NOMO-1 (cell line): ENCODE data around the gene SLC38A9.

Experiments used
- DNase-seq, 2 experiments: peaks; one replicate each; lab custom pipeline; 2025; ENCODE audit not compliant: unreplicated experiment in 2 of 2; lab: John Stamatoyannopoulos, UW

The SLC38A9 gene

DNA sequence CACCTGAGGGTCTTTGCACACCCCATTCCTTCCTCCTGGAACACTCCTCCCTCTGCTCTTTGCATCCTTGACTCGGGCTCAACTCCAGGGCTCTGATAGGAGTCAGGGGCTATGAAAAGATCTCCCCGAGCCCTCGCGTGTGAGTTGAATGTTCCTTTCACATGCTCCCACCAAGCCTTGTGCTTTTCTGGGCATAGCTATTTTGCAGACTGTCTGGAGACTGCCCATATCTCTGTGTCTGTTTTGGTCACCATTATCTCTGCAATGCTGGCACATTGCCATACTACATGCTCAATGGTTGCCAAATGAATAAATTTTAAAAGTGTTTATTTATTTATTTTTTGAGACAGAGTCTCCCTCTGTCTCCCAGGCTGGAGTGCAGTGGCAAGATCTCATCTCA, 120.4 kb downstream of the SLC38A9 start:
- DNase-seq: no peak

DNA sequence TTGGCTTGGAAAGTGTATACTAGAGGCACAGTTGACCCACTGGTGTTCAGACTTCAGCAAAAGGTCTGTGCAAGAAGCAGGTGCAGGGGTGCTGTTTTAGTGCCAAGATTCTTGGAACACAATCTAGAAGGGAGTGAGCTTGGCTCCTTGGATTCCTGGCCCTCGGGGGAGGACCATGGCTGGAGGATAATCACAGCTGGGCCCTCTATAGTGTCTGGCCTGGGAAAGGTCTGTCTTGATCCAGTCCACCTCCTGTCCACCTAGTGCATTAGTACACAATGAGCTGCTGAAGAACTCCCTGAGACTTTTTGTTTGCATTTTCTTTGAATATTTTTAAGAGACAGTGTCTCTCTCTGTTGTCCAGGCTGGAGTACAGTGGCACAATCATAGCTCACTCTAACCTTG, 126.9 kb downstream of the SLC38A9 start:
- no peak for DNase-seq

DNA sequence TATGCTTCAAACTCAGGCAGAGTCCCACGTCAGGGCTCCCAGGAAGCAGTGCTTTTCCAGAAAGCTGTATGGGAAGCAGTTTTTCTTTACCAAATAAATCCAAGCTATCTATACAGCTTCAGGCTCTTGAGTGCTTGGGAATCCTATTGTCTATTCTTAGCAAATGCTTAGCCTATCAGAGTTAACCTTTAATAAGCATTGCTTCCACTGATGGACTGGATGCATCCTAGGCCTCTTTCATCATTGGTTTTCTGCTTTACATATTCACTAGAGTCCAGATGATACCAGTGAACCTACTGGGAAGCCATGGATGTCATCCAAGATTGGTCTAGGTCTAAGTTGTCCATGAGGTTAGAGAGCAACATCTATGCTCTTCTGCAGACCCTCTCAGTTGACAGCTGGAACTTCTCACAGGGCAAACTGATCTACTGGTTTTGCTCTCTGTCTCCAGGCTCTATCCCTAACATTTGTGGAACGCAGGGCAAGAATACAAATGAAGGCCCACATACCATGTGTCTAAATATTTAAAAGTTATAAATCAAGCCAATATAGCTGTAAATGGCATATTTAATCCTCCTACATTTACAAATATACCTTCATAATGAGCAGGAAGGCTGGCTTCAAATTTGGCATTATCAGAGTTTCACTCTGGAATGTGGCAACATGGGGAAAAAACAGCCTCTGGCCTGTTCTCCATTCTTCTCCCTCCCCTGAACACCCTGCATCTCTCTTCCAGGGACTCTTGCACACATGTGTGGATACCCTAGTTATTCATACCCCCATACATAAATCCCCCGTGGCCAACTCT, 127.5 kb downstream of the SLC38A9 start:
- DNase-seq: no peak

DNA sequence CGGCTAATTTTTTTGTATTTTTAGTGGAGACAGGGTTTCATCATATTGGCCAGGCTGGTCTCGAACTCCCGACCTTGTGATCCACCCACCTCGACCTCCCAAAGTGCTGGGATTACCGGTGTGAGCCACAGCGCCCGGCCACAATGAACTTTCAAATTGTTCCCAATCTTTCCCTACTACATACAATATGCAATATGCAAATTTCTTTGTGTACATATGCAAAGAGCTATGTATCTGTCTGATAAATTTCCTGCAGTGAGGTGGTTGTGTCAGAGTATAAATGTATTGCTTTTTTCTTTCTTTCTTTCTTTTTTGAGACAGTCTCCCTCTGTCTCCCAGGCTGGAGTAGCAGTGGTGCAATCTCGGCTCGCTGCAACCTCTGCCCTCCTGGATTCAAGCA, 128.5 kb downstream of the SLC38A9 start:
- DNase-seq: no peak

DNA sequence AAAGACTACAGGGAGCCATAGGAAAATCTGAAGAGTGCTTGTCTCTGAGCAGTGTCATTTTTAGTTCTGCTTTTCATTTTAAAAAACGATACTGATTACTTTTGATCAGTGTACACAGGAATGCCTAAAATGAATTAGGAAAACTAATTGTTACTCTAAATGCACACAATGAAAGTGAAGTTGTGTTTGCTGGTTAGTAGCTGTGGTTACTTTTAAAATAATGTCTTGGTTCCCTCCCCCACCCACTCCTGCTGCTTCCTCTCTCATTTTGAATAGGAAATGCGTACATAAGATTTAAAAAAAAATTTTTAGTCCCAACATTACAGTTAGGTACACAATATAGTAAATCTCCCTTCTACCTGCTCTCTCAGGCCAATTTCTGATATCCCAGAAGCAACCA, 129.9 kb downstream of the SLC38A9 start:
- DNase-seq: no peak

DNA sequence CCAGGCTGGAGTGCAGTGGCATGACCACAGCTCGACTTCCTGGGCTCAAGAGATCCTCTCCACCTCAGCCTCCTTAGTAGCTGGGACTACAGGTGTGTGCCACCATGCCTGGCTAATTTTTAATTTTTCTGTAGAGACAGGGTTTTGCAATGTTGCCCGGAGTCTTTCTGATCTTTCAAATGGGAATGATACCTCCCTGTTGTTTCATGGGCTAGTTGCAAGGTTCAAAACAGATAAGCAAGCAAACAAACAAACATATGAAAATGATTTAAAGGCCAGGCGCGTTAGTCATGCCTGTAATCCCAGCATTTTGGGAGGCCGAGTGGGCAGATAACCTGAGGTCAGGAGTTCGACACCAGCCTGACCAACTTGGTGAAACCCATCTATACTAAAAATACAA, 132.1 kb downstream of the SLC38A9 start:
- no peak for DNase-seq

DNA sequence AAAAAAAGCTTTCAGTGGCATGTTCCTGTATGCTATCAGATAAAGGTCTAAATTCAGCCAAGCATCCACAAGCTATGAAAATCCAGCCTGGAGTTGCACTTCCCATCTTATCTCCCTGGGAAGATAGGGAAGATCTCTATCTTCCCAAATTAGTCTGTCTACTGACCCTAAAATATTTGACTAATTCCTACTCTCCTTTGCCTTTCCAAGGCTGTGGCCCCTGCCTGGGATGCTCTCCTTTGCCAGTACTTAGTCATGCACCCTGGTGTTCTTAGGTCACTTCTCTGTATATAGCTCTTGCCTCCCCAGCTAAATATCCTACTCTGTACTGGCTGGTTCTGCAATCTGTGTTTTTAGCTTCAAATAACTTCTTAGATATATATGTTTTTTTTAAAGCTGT, 133.4 kb downstream of the SLC38A9 start:
- DNase-seq: no peak

DNA sequence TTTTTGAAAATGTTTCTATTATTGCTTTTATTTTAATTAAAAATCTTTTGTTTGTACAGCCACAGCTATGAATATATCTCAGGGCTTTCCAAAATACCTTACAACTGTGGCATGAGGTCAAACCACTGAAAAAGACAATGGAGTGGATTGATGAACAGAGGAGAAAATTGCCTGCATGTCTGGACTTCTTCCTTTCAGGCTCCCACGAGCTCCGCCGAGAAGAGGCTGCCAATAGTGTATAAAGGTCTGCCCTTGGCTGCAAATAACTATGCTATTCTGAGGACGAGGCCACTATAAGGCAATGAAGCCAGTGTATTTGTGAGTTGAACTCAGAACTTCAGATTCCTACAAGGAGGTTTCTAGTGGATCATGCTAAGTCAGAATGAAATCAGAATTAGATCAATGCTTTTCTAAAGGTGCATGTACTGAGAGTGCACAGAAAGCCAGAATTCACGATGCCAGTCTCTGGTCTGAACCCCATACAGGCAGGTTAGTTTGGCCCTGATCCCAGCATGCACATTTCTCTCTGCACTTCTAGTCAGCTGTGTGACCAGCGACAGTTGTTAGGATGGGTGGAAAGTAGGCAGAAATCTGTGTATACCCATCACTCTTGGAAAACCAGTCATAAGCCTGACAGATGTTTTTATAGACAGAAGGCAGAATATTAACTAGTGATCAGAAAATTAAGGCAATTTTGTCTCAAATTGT, 134.6 kb downstream of the SLC38A9 start:
- DNase-seq: no peak

DNA sequence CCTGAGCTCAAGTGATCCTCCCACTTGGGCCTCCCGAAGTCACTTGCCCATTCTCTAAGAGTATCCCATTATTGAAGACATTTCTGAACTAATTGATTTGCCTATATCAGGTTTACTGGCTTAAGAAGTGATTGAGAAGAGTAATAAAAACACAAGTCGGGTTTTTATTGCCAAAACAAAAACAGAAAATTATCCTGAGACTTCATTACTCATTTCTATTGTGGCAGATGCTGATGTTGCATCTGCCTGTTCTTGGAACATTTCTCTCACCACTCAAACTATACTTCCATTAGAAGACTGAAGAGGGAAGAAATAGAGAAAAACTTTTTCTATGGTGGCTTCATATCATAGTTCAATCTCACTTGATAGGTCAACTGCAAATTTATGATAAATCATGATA, 135.5 kb downstream of the SLC38A9 start:
- DNase-seq: no peak
